HepG2 (cell line): ENCODE data around the gene WDHD1. TPM values are rescaled to one million over a fixed set of nuclear protein-coding genes. Genes with fewer than 3 reads are reported as not detected.
A peak's percentile ranks its signal among the peaks of the same experiment; 100 is the strongest.

Source experiments
- GABPA ChIP-seq, 2 experiments: IDR thresholded peaks; 2 replicates each; pipeline ENCODE4 v1.6.1; 2011 to 2016; ENCODE audit warnings: low read depth in 2 of 2, low read length in 1 of 2, missing biosample characterization in 1 of 2, missing genetic modification characterization in 1 of 2
- GTF2F1 ChIP-seq: fragments of 150-350 bp; IDR thresholded peaks from 2 replicates; pipeline ENCODE4 v1.6.1; 2014; ENCODE audit warnings: low read length
- GTF3A ChIP-seq: sonication (generic); formaldehyde crosslinking; conservative IDR thresholded peaks from 2 replicates; pipeline ENCODE4 v1.4.0; 2020; ENCODE audit warnings: mild to moderate bottlenecking, missing genetic modification reagents
- KDM6A ChIP-seq: IDR thresholded peaks from 2 replicates; pipeline ENCODE4 v1.6.1; 2016; ENCODE audit warnings: low read depth
- LCORL ChIP-seq, 2 experiments: fragments of 450-650 bp in 1 of 2; sonication (generic) in 1 of 2; formaldehyde crosslinking in 1 of 2; IDR thresholded peaks; 2 replicates each; pipeline versions ENCODE4 v1.5.0 to v1.6.1; 2017 to 2020; ENCODE audit warnings: antibody characterized with exemption in 1 of 2, missing genetic modification reagents in 1 of 2
- NKX3-1 ChIP-seq: sonication (generic); formaldehyde crosslinking; IDR thresholded peaks from 2 replicates; pipeline ENCODE4 v1.5.0; 2020; ENCODE audit warnings: missing genetic modification reagents
- SRSF4 ChIP-seq: fragments of 200-400 bp; formaldehyde crosslinking; IDR thresholded peaks from one replicate; pipeline ENCODE4 v1.6.1; 2018; ENCODE audit warnings: mild to moderate bottlenecking, low read depth, low read length, moderate library complexity; ENCODE audit not compliant: poor library complexity, severe bottlenecking
- TAF1 ChIP-seq: sonication (generic); formaldehyde crosslinking; IDR thresholded peaks from 2 replicates; pipeline ENCODE4 v1.4.0; 2020; ENCODE audit warnings: missing genetic modification reagents
- U2AF1 ChIP-seq: fragments of 200-400 bp; formaldehyde crosslinking; optimal IDR thresholded peaks from 2 replicates; pipeline ENCODE3; 2017; ENCODE audit warnings: mild to moderate bottlenecking, low read depth, low read length
- ZFP36 ChIP-seq: fragments of 150-350 bp; IDR thresholded peaks from 2 replicates; pipeline ENCODE4 v1.6.1; 2018; ENCODE audit warnings: borderline replicate concordance, low read length, low read depth; ENCODE audit not compliant: partially characterized antibody
- ZFP37 ChIP-seq: sonication (generic); formaldehyde crosslinking; IDR thresholded peaks from 2 replicates; pipeline ENCODE4 v1.4.0; 2020; ENCODE audit warnings: missing genetic modification reagents, borderline replicate concordance
- ZNF260 ChIP-seq: sonication (generic); formaldehyde crosslinking; IDR thresholded peaks from 2 replicates; pipeline ENCODE4 v1.4.0; 2020; ENCODE audit warnings: missing genetic modification reagents, low read depth, mild to moderate bottlenecking, borderline replicate concordance
- ZNF367 ChIP-seq: sonication (generic); formaldehyde crosslinking; IDR thresholded peaks from 2 replicates; pipeline ENCODE4 v1.4.0; 2020; ENCODE audit warnings: missing genetic modification reagents, borderline replicate concordance
- ZNF446 ChIP-seq: sonication (generic); formaldehyde crosslinking; IDR thresholded peaks from 2 replicates; pipeline ENCODE4 v1.5.0; 2020; ENCODE audit warnings: mild to moderate bottlenecking, missing genetic modification reagents
- ZNF563 ChIP-seq: sonication (generic); formaldehyde crosslinking; IDR thresholded peaks from 2 replicates; pipeline ENCODE4 v1.8.0; 2022; ENCODE audit warnings: mild to moderate bottlenecking, moderate library complexity, missing genetic modification reagents
- ZNF570 ChIP-seq: sonication (generic); formaldehyde crosslinking; IDR thresholded peaks from 2 replicates; pipeline ENCODE4 v1.4.0; 2020; ENCODE audit warnings: mild to moderate bottlenecking, missing genetic modification reagents, borderline replicate concordance
- ZNF839 ChIP-seq: sonication (generic); formaldehyde crosslinking; IDR thresholded peaks from 2 replicates; pipeline ENCODE4 v1.4.0; 2020; ENCODE audit warnings: missing genetic modification reagents, mild to moderate bottlenecking, borderline replicate concordance
- ZZZ3 ChIP-seq: sonication (generic); formaldehyde crosslinking; IDR thresholded peaks from 2 replicates; pipeline ENCODE4 v1.4.0; 2020; ENCODE audit warnings: missing genetic modification reagents, mild to moderate bottlenecking, borderline replicate concordance
- polyA plus RNA-seq, 8 experiments: library from polyadenylated mRNA; depleted of rRNA in 3 of 8; stranded (reverse) in 7 of 8; unstranded in 1 of 8; fragments of >200 nt; fragmentation: Illumina TruSeq in 4 of 8; extraction: Trizol in 4 of 8; gene quantifications; 2 replicates each; pipeline versions ENCODE4 v1.2.1 to v1.2.3, GENCODE V29; 2011 to 2016; ENCODE audit warnings: low read depth in 4 of 8, missing spikeins in 1 of 8, mixed read lengths in 1 of 8; ENCODE audit not compliant: insufficient read depth in 1 of 8
- total RNA-seq, 5 experiments: library from RNA; depleted of rRNA; stranded (reverse); fragments of >200 nt; fragmentation: Illumina TruSeq; extraction: Trizol; gene quantifications; 2 replicates each; pipeline ENCODE4 v1.2.3, GENCODE V29; 2016; ENCODE audit warnings: low read depth in 1 of 5
- TF ChIP-seq, protein P1 (sequence below): IDR thresholded peaks from 2 replicates; pipeline ENCODE4 v1.4.0; 2020; ENCODE audit warnings: mild to moderate bottlenecking, missing genetic modification reagents
- TF ChIP-seq, protein P2 (sequence below): IDR thresholded peaks from 2 replicates; pipeline ENCODE4 v1.6.1; 2016; ENCODE audit warnings: low read depth, borderline replicate concordance
- TF ChIP-seq, protein P3 (sequence below): sonication (generic); formaldehyde crosslinking; IDR thresholded peaks from 2 replicates; pipeline ENCODE4 v1.4.0; 2020; ENCODE audit warnings: missing genetic modification reagents
- TF ChIP-seq, protein P4 (sequence below): sonication (generic); formaldehyde crosslinking; IDR thresholded peaks from 2 replicates; pipeline ENCODE4 v1.5.1; 2020; ENCODE audit warnings: missing genetic modification reagents, mild to moderate bottlenecking, borderline replicate concordance
- TF ChIP-seq, protein P5 (sequence below): IDR thresholded peaks from 2 replicates; pipeline ENCODE4 v1.6.1; 2012; ENCODE audit warnings: inconsistent platforms

WDHD1 gene
- total and polyA plus RNA-seq, 2 of the 13 experiments (the other 11 are each of a cell fraction or from before 2014, with no cell fraction given), result 5.5 to 27.5 TPM

DNA sequence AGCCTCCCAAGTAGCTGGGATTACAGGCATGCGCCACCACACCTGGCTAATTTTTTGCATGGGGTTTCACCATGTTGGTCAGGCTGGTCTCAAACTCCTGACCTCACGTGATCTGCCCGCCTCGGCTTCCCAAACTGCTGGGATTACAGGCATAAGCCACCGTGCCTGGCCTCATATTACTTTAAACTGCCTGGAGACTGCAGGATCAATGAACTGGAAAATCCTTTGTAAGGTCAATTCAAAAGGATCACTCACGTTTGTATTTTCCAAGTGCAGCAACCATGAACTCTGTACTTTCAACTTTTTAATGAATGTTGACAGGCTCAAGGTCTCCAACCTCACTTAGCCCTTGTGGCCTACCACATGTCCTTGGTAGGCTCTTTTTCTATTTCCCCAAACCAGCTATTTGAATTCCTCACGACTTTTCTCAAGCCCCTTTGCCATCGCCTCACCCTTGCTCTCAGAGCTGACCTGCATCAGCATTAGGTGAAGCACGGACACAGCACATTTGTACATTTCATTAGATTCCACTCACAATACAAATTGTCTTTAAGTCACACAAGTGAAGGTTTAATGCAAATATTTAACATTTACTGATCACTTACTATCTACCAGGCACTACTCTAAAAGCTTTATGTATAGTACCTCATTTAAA is 82.0 kb downstream of the WDHD1 start (continued):
- TF ChIP-seq, protein P1, sequence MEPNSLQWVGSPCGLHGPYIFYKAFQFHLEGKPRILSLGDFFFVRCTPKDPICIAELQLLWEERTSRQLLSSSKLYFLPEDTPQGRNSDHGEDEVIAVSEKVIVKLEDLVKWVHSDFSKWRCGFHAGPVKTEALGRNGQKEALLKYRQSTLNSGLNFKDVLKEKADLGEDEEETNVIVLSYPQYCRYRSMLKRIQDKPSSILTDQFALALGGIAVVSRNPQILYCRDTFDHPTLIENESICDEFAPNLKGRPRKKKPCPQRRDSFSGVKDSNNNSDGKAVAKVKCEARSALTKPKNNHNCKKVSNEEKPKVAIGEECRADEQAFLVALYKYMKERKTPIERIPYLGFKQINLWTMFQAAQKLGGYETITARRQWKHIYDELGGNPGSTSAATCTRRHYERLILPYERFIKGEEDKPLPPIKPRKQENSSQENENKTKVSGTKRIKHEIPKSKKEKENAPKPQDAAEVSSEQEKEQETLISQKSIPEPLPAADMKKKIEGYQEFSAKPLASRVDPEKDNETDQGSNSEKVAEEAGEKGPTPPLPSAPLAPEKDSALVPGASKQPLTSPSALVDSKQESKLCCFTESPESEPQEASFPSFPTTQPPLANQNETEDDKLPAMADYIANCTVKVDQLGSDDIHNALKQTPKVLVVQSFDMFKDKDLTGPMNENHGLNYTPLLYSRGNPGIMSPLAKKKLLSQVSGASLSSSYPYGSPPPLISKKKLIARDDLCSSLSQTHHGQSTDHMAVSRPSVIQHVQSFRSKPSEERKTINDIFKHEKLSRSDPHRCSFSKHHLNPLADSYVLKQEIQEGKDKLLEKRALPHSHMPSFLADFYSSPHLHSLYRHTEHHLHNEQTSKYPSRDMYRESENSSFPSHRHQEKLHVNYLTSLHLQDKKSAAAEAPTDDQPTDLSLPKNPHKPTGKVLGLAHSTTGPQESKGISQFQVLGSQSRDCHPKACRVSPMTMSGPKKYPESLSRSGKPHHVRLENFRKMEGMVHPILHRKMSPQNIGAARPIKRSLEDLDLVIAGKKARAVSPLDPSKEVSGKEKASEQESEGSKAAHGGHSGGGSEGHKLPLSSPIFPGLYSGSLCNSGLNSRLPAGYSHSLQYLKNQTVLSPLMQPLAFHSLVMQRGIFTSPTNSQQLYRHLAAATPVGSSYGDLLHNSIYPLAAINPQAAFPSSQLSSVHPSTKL, result peak; percentile 94
- TF ChIP-seq ZNF839 (CRISPR knock-in tag) (no peak), ZFP36 (no peak), ZNF260 (no peak), LCORL (IDR thresholded peaks at IDR 0.05) (0 out of 2 replicates have a peak, but pooled peaks have one; percentile 30), LCORL (CRISPR knock-in tag; IDR thresholded peaks at IDR 0.05) (peak; percentile 77), SRSF4 (no peak), GTF2F1 (no peak), ZNF367 (CRISPR knock-in tag) (no peak), NKX3-1 (no peak; the same call in 1 of the 2 replicates), ZFP37 (CRISPR knock-in tag) (no peak), TAF1 (CRISPR knock-in tag) (no peak), GABPA (IDR thresholded peaks at IDR 0.05; ENCODE audit: low read depth, low read length) (no peak), GABPA (CRISPR knock-in tag; IDR thresholded peaks at IDR 0.05; ENCODE audit: low read depth) (peak; percentile 36; the same call in 1 of the 2 replicates), ZNF570 (no peak), ZNF563 (CRISPR knock-in tag) (no peak), ZNF446 (CRISPR knock-in tag) (no peak), KDM6A (no peak), GTF3A (no peak), ZZZ3 (CRISPR knock-in tag) (no peak), U2AF1 (no peak)
- TF ChIP-seq, protein P2, sequence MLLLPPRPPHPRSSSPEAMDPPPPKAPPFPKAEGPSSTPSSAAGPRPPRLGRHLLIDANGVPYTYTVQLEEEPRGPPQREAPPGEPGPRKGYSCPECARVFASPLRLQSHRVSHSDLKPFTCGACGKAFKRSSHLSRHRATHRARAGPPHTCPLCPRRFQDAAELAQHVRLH (CRISPR knock-in tag), result no peak
- TF ChIP-seq, protein P3, sequence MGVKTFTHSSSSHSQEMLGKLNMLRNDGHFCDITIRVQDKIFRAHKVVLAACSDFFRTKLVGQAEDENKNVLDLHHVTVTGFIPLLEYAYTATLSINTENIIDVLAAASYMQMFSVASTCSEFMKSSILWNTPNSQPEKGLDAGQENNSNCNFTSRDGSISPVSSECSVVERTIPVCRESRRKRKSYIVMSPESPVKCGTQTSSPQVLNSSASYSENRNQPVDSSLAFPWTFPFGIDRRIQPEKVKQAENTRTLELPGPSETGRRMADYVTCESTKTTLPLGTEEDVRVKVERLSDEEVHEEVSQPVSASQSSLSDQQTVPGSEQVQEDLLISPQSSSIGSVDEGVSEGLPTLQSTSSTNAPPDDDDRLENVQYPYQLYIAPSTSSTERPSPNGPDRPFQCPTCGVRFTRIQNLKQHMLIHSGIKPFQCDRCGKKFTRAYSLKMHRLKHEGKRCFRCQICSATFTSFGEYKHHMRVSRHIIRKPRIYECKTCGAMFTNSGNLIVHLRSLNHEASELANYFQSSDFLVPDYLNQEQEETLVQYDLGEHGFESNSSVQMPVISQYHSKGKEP (CRISPR knock-in tag), result no peak
- TF ChIP-seq, protein P4, sequence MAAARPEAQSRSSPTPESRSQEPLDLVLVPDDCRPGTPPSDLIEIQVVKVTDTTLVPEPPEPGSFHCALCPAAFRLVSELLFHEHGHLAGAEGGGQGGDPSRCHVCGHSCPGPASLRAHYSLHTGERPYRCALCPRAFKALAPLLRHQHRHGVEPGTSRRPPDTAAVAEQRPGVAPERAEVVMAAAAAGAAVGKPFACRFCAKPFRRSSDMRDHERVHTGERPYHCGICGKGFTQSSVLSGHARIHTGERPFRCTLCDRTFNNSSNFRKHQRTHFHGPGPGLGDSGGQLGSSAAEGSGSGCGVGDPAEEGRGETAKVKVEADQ (CRISPR knock-in tag), result no peak
- TF ChIP-seq, protein P5, sequence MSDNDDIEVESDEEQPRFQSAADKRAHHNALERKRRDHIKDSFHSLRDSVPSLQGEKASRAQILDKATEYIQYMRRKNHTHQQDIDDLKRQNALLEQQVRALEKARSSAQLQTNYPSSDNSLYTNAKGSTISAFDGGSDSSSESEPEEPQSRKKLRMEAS, result peak; percentile 53
